Kidney (tissue), 14 donors: ENCODE results near the gene ZP2. TPM values are rescaled to one million over a fixed set of nuclear protein-coding genes. Genes with fewer than 3 reads are reported as not detected.

Experiments
- DNase-seq, 5 donors: peaks; one replicate each; pipeline ENCODE4 v3.0.0-alpha.2; 2013 to 2020
- FAIRE-seq: peaks from 2 replicates; lab custom pipeline; 2012; peaks lifted over from hg19 to GRCh38; lab: Jason Lieb, UNC
- H3K27ac ChIP-seq, 2 donors: one replicate each; pipeline ENCODE4 v1.7.0; 2013; ENCODE audit warnings: low read depth in 2 of 2, low read length in 2 of 2, inconsistent platforms in 1 of 2
- H3K27me3 ChIP-seq: one replicate; pipeline ENCODE4 v1.7.1; 2013; ENCODE audit warnings: low read length, inconsistent platforms; ENCODE audit not compliant: control insufficient read depth, insufficient read depth
- H3K36me3 ChIP-seq, 3 donors: one replicate each; pipeline versions ENCODE4 v1.7.0 to v1.7.1; 2013; ENCODE audit warnings: low read length in 3 of 3, control low read depth in 1 of 3, inconsistent platforms in 1 of 3; ENCODE audit not compliant: insufficient read depth in 3 of 3, control insufficient read depth in 2 of 3
- H3K4me1 ChIP-seq, 3 donors: one replicate each; pipeline versions ENCODE4 v1.7.0 to v1.7.1; 2013; ENCODE audit warnings: low read length in 3 of 3, inconsistent platforms in 1 of 3, low read depth in 1 of 3; ENCODE audit not compliant: control insufficient read depth in 2 of 3, insufficient read depth in 2 of 3
- H3K4me3 ChIP-seq, 3 donors: one replicate each; pipeline versions ENCODE4 v1.7.0 to v1.8.1; 2013; ENCODE audit warnings: low read length in 3 of 3, control low read depth in 1 of 3, inconsistent platforms in 1 of 3
- H3K9ac ChIP-seq, 3 donors: one replicate each; pipeline versions ENCODE4 v1.7.0 to v1.7.1; 2013; ENCODE audit warnings: low read length in 3 of 3, control low read depth in 1 of 3, inconsistent platforms in 1 of 3
- H3K9me3 ChIP-seq, 3 donors: one replicate each; pipeline versions ENCODE4 v1.7.0 to v1.7.1; 2013; ENCODE audit warnings: low read length in 3 of 3, control low read depth in 1 of 3, inconsistent platforms in 1 of 3; ENCODE audit not compliant: control insufficient read depth in 2 of 3, insufficient read depth in 1 of 3
- CTCF ChIP-seq: IDR thresholded peaks from 3 replicates; pipeline ENCODE4 v1.5.1; 2012; ENCODE audit warnings: mild to moderate bottlenecking, moderate library complexity, borderline replicate concordance; ENCODE audit not compliant: insufficient read depth; ENCODE audit errors: extremely low read depth
- intact Hi-C: fragments of 100-400 bp; cut with DNase I; formaldehyde crosslinking; loops from one replicate; pipeline ENCODE4 v1.11.1; 2022
- polyA plus RNA-seq: library from polyadenylated mRNA; stranded (reverse); fragments of 350-450 nt; fragmentation: Illumina TruSeq; extraction: RNeasy Lipid Tissue Mini Kit (QIAGEN cat#74804); gene quantifications from one replicate; pipeline ENCODE4 v1.2.3, GENCODE V29; 2014; ENCODE audit warnings: low read depth, low replicate concordance; ENCODE audit not compliant: insufficient read depth
- total RNA-seq: library from RNA; stranded (reverse); fragmentation: NEBNext Ultra II Directional; extraction: Animal tissue kit (Norgen Biotek cat#: 25700); gene quantifications from one replicate; pipeline ENCODE4 v1.2.1, GENCODE V29; 2021
- donor health status: control.
- donor health status: control.
- donor health status: control.
- donor health status: control.
- donor health status: control.
- donor health status: DM: yes; HTN: yes; CAD: no.
- donor health status: Normal renal cell carcinoma (clear cell type).

ZP2 gene
- total and polyA plus RNA-seq, 2 donors from 2014 or later, result not detected

- Histone ChIP-seq H3K36me3 (no peaks in the 10 kb centered on the region), H3K9ac (peak within 1 kb of the TSS in 1 of 3 donors; percentile 75), H3K9me3 (no peaks in the 10 kb centered on the region), H3K4me3 (peak within 1 kb of the TSS; percentile 11 to 92 (median 71)), H3K4me1 (peaks cover 0 to 16% (median 0%) of the 10 kb centered on the region in 3 donors), H3K27ac (peak within 1 kb of the TSS in 1 of 2 donors; percentile 67), H3K27me3 (no peaks in the 10 kb centered on the region)
- FAIRE-seq (no peak), DNase-seq (peak in 2 of 5 donors; percentile 25 to 59)
- intact Hi-C loops, result no loop called here
- no peak for TF ChIP-seq CTCF
These were observed 22.3 kb upstream of the ZP2 start, which contains the start of gene ANKS4B for GRCh38 chr16:21233521-21234150. TSS of gene ANKS4B (plus strand) at chr16:21233699. CDS start at chr16:21233738, 39 bp downstream.

GRCh38 chr16:21233045-21233520 lies 21.7 kb upstream of the ZP2 start:
- Histone ChIP-seq H3K27me3 (no peaks in the 10 kb centered on the region), H3K9ac (no peak overlapping the region), H3K27ac (peak overlapping the region in 1 of 2 donors; percentile 67), H3K9me3 (no peaks in the 10 kb centered on the region), H3K36me3 (no peaks in the 10 kb centered on the region), H3K4me3 (peak overlapping the region in 2 of 3 donors; percentile 12 to 92), H3K4me1 (peaks cover 0 to 16% (median 0%) of the 10 kb centered on the region in 3 donors)
- FAIRE-seq, result no peak
- intact Hi-C loops, result no loop called here
- no peak for TF ChIP-seq CTCF
- DNase-seq, result no peak

DNA sequence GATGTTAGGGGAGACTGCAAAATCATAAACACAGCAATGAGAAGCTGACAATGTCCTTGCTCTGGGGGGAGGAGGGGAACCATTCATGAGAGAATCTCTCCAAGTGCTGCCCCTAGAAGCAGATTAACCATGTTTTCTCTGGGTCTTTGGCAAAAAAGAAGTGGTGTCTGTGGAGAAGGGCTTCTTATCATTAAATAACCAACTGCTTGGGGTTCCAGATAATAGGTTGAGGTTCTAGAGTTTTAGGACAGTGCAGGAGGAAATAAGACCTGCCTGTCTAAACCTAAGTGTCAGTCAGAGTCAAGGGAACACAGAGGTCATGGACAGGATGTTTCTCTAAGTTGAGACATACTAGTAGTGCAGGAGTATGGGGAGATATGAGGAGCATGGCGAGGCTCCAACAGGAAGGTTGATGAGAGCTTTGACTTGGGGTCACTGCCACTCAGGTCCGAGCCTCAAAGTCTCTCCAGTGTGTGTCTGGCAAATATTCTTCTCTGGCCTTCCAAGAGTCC lies 17.0 kb upstream of the ZP2 start:
- TF ChIP-seq CTCF, result no peak
- Histone ChIP-seq H3K4me3 (no peak overlapping the region), H3K9me3 (no peaks in the 10 kb centered on the region), H3K27ac (no peak overlapping the region), H3K9ac (no peak overlapping the region), H3K36me3 (no peaks in the 10 kb centered on the region), H3K27me3 (no peaks in the 10 kb centered on the region), H3K4me1 (peaks cover 0 to 16% (median 0%) of the 10 kb centered on the region in 3 donors)
- FAIRE-seq, result no peak
- no peak for DNase-seq
- intact Hi-C loops, result no loop called here
